Rectal smooth muscle tissue (tissue), 1 donor: ENCODE measurements around the gene AP3B1.

Source experiments
- H3K27ac ChIP-seq: one replicate; pipeline ENCODE4 v1.7.0; 2013; ENCODE audit warnings: low read depth, low read length, inconsistent platforms
- H3K27me3 ChIP-seq: one replicate; pipeline ENCODE4 v1.7.0; 2013; ENCODE audit warnings: low read length; ENCODE audit not compliant: control insufficient read depth, insufficient read depth
- H3K36me3 ChIP-seq: one replicate; pipeline ENCODE4 v1.7.0; 2013; ENCODE audit warnings: low read length; ENCODE audit not compliant: control insufficient read depth, insufficient read depth
- H3K4me1 ChIP-seq: one replicate; pipeline ENCODE4 v1.7.0; 2013; ENCODE audit warnings: low read length; ENCODE audit not compliant: control insufficient read depth, insufficient read depth
- H3K4me3 ChIP-seq: one replicate; pipeline ENCODE4 v1.7.0; 2013; ENCODE audit warnings: low read length
- H3K9ac ChIP-seq: one replicate; pipeline ENCODE4 v1.7.0; 2013; ENCODE audit warnings: low read length

AP3B1 gene

GRCh38 chr5:78283105-78283504 is 11.4 kb downstream of the AP3B1 start:
- Histone ChIP-seq H3K36me3 (no peaks in the 10 kb centered on the region), H3K27ac (no peak overlapping the region), H3K4me3 (no peak overlapping the region), H3K27me3 (no peaks in the 10 kb centered on the region), H3K9ac (no peak overlapping the region), H3K4me1 (no peaks in the 10 kb centered on the region)

GRCh38 chr5:78280261-78280660 is 14.2 kb downstream of the AP3B1 start:
- H3K27ac ChIP-seq, result no peak overlapping the region
- H3K9ac ChIP-seq, result no peak overlapping the region
- no peaks in the 10 kb centered on the region for H3K4me1 ChIP-seq
- no peaks in the 10 kb centered on the region for H3K27me3 ChIP-seq
- H3K4me3 ChIP-seq, result no peak overlapping the region
- no peaks in the 10 kb centered on the region for H3K36me3 ChIP-seq

GRCh38 chr5:78279194-78279593 is 15.3 kb downstream of the AP3B1 start:
- Histone ChIP-seq H3K36me3 (no peaks in the 10 kb centered on the region), H3K9ac (no peak overlapping the region), H3K4me1 (no peaks in the 10 kb centered on the region), H3K27me3 (no peaks in the 10 kb centered on the region), H3K4me3 (no peak overlapping the region), H3K27ac (no peak overlapping the region)

- Histone ChIP-seq H3K36me3 (no peaks in the 10 kb centered on the region), H3K4me1 (no peaks in the 10 kb centered on the region), H3K27ac (no peak overlapping the region), H3K27me3 (no peaks in the 10 kb centered on the region), H3K4me3 (no peak overlapping the region), H3K9ac (no peak overlapping the region)
These were observed 16.8 kb downstream of the AP3B1 start for GRCh38 chr5:78277715-78278114.

- Histone ChIP-seq H3K4me1 (no peaks in the 10 kb centered on the region), H3K9ac (no peak overlapping the region), H3K27me3 (no peaks in the 10 kb centered on the region), H3K36me3 (no peaks in the 10 kb centered on the region), H3K4me3 (no peak overlapping the region), H3K27ac (no peak overlapping the region)
These were observed 18.4 kb downstream of the AP3B1 start for GRCh38 chr5:78275998-78276543.

- H3K9ac ChIP-seq, result no peak overlapping the region
- no peak overlapping the region for H3K27ac ChIP-seq
- no peaks in the 10 kb centered on the region for H3K27me3 ChIP-seq
- H3K4me3 ChIP-seq, result no peak overlapping the region
- H3K36me3 ChIP-seq, result no peaks in the 10 kb centered on the region
- H3K4me1 ChIP-seq, result no peaks in the 10 kb centered on the region
These were observed 19.8 kb downstream of the AP3B1 start for GRCh38 chr5:78274540-78275197.

- no peaks in the 10 kb centered on the region for H3K27me3 ChIP-seq
- no peak overlapping the region for H3K4me3 ChIP-seq
- no peaks in the 10 kb centered on the region for H3K36me3 ChIP-seq
- H3K4me1 ChIP-seq, result no peaks in the 10 kb centered on the region
- H3K27ac ChIP-seq, result no peak overlapping the region
- no peak overlapping the region for H3K9ac ChIP-seq
These were observed 21.1 kb downstream of the AP3B1 start for GRCh38 chr5:78273436-78273835.

- Histone ChIP-seq H3K27me3 (no peaks in the 10 kb centered on the region), H3K4me3 (no peak overlapping the region), H3K4me1 (no peaks in the 10 kb centered on the region), H3K36me3 (no peaks in the 10 kb centered on the region), H3K9ac (no peak overlapping the region), H3K27ac (no peak overlapping the region)
These were observed 22.7 kb downstream of the AP3B1 start for GRCh38 chr5:78271766-78272165.

GRCh38 chr5:78269088-78269703 is 25.3 kb downstream of the AP3B1 start:
- Histone ChIP-seq H3K27me3 (no peaks in the 10 kb centered on the region), H3K4me3 (no peak overlapping the region), H3K27ac (no peak overlapping the region), H3K9ac (no peak overlapping the region), H3K36me3 (no peaks in the 10 kb centered on the region), H3K4me1 (no peaks in the 10 kb centered on the region)

GRCh38 chr5:78268356-78268755 is 26.1 kb downstream of the AP3B1 start:
- no peak overlapping the region for H3K4me3 ChIP-seq
- no peak overlapping the region for H3K27ac ChIP-seq
- no peak overlapping the region for H3K9ac ChIP-seq
- H3K4me1 ChIP-seq, result no peaks in the 10 kb centered on the region
- H3K36me3 ChIP-seq, result no peaks in the 10 kb centered on the region
- no peaks in the 10 kb centered on the region for H3K27me3 ChIP-seq

GRCh38 chr5:78265163-78265562 is 29.3 kb downstream of the AP3B1 start:
- H3K36me3 ChIP-seq, result no peaks in the 10 kb centered on the region
- H3K4me1 ChIP-seq, result no peaks in the 10 kb centered on the region
- no peak overlapping the region for H3K27ac ChIP-seq

GRCh38 chr5:78264600-78264999 is 29.9 kb downstream of the AP3B1 start:
- Histone ChIP-seq H3K36me3 (no peaks in the 10 kb centered on the region), H3K9ac (no peak overlapping the region), H3K27me3 (no peaks in the 10 kb centered on the region), H3K27ac (no peak overlapping the region), H3K4me1 (no peaks in the 10 kb centered on the region), H3K4me3 (no peak overlapping the region)

More at GRCh38 chr5:78265163-78265562, 29.3 kb downstream of the AP3B1 start:
- no peak overlapping the region for H3K4me3 ChIP-seq
- H3K27me3 ChIP-seq, result no peaks in the 10 kb centered on the region
- no peak overlapping the region for H3K9ac ChIP-seq

- no peak overlapping the region for H3K4me3 ChIP-seq
- H3K27me3 ChIP-seq, result no peaks in the 10 kb centered on the region
- no peaks in the 10 kb centered on the region for H3K4me1 ChIP-seq
- no peak overlapping the region for H3K27ac ChIP-seq
- no peaks in the 10 kb centered on the region for H3K36me3 ChIP-seq
- no peak overlapping the region for H3K9ac ChIP-seq
These were observed 33.7 kb downstream of the AP3B1 start for GRCh38 chr5:78260771-78261170.
